Neural cell (in vitro differentiated cells): ENCODE data around the gene SPECC1. TPM values are rescaled to one million over a fixed set of nuclear protein-coding genes. Genes with fewer than 3 reads are reported as not detected.

Source experiments
- H2AFZ ChIP-seq: fragments of 200-600, 300-800 bp; sonication (generic), shearing (Covaris generic); 2 replicates; pipeline ENCODE4 v1.6.0; 2014; ENCODE audit warnings: low read depth, mild to moderate bottlenecking, antibody characterized with exemption, low read length, moderate library complexity
- H3F3A ChIP-seq: fragments of 200-600 bp; shearing (Covaris generic); 2 replicates; pipeline ENCODE4 v1.6.1; 2016; ENCODE audit warnings: mild to moderate bottlenecking, moderate library complexity, mixed read lengths, antibody characterized with exemption, low read length; ENCODE audit not compliant: insufficient read depth, poor library complexity, severe bottlenecking
- H3K27ac ChIP-seq: fragments of 200-600, 300-800 bp; sonication (generic), shearing (Covaris generic); 2 replicates; pipeline ENCODE4 v1.5.1; 2014; ENCODE audit warnings: mild to moderate bottlenecking, low read length, moderate library complexity
- H3K27me3 ChIP-seq: fragments of 300-800, 200-600 bp; sonication (generic), shearing (Covaris generic); 2 replicates; pipeline ENCODE4 v1.6.0; 2014; ENCODE audit warnings: mild to moderate bottlenecking, low read depth, low read length, moderate library complexity; ENCODE audit not compliant: insufficient read depth
- H3K36me3 ChIP-seq: fragments of 300-800, 200-600 bp; sonication (generic), shearing (Covaris generic); 2 replicates; pipeline ENCODE4 v1.5.1; 2014; ENCODE audit warnings: mild to moderate bottlenecking, antibody characterized with exemption, low read length, moderate library complexity; ENCODE audit not compliant: insufficient read depth
- H3K4me2 ChIP-seq: fragments of 300-800, 200-600 bp; sonication (generic), shearing (Covaris generic); 2 replicates; pipeline ENCODE4 v1.6.0; 2014; ENCODE audit warnings: mild to moderate bottlenecking, low read length
- H3K4me3 ChIP-seq: fragments of 300-800, 200-600 bp; sonication (generic), shearing (Covaris generic); 2 replicates; pipeline ENCODE4 v1.5.1; 2014; ENCODE audit warnings: mild to moderate bottlenecking, low read length, moderate library complexity
- H3K79me2 ChIP-seq: fragments of 200-600 bp; shearing (Covaris generic); replicated peaks from 2 replicates; pipeline ENCODE4 v1.6.0; 2014; ENCODE audit warnings: mild to moderate bottlenecking, low read length, moderate library complexity; ENCODE audit not compliant: insufficient read depth
- H3K9ac ChIP-seq: fragments of 300-800, 200-600 bp; sonication (generic), shearing (Covaris generic); 2 replicates; pipeline ENCODE4 v1.6.1; 2016; ENCODE audit warnings: mild to moderate bottlenecking, low read length, mixed read lengths
- H3K9me2 ChIP-seq: fragments of 200-600 bp; shearing (Covaris generic); 2 replicates; pipeline ENCODE4 v1.6.1; 2016; ENCODE audit warnings: mild to moderate bottlenecking, low read length, mixed read lengths; ENCODE audit not compliant: insufficient read depth
- H3K9me3 ChIP-seq: fragments of 200-600, 300-800 bp; sonication (generic), shearing (Covaris generic); 2 replicates; pipeline ENCODE4 v1.6.1; 2016; ENCODE audit warnings: mild to moderate bottlenecking, mixed run types, low read length, moderate library complexity, mixed read lengths
- H4K20me1 ChIP-seq: fragments of 200-600 bp; shearing (Covaris generic); 2 replicates; pipeline ENCODE4 v1.6.1; 2016; ENCODE audit warnings: mild to moderate bottlenecking, mixed run types; ENCODE audit not compliant: insufficient read depth
- CTCF ChIP-seq: fragments of 450-650 bp; IDR thresholded peaks from 2 replicates; pipeline ENCODE4 v1.5.1; 2014; ENCODE audit warnings: antibody characterized with exemption, mild to moderate bottlenecking, moderate library complexity; ENCODE audit not compliant: poor library complexity, severe bottlenecking
- EP300 ChIP-seq: fragments of 450-650 bp; conservative IDR thresholded peaks from 2 replicates; pipeline ENCODE4 v1.6.1; 2014; ENCODE audit warnings: antibody characterized with exemption, mild to moderate bottlenecking, moderate library complexity; ENCODE audit not compliant: poor library complexity, severe bottlenecking
- EZH2 ChIP-seq: fragments of 200-600, 300-800 bp; shearing (Covaris generic), sonication (generic); IDR thresholded peaks from 2 replicates; pipeline ENCODE4 v1.6.1; 2014; ENCODE audit warnings: antibody characterized with exemption, low read length, borderline replicate concordance, mild to moderate bottlenecking; ENCODE audit not compliant: insufficient read depth, poor library complexity, severe bottlenecking
- MXI1 ChIP-seq: fragments of 450-650 bp; conservative IDR thresholded peaks from 2 replicates; pipeline ENCODE4 v1.6.1; 2014; ENCODE audit warnings: antibody characterized with exemption, mild to moderate bottlenecking; ENCODE audit not compliant: poor library complexity, severe bottlenecking
- POLR2AphosphoS5 ChIP-seq: IDR thresholded peaks from 2 replicates; pipeline ENCODE4 v1.6.1; 2012
- RAD21 ChIP-seq: fragments of 450-650 bp; conservative IDR thresholded peaks from 2 replicates; pipeline ENCODE4 v1.6.1; 2014; ENCODE audit warnings: antibody characterized with exemption, mild to moderate bottlenecking, moderate library complexity
- REST ChIP-seq: IDR thresholded peaks from 2 replicates; pipeline ENCODE4 v1.6.1; 2012; ENCODE audit warnings: borderline replicate concordance
- SMC3 ChIP-seq: fragments of 450-650 bp; conservative IDR thresholded peaks from 2 replicates; pipeline ENCODE4 v1.6.1; 2014; ENCODE audit warnings: antibody characterized with exemption, mild to moderate bottlenecking, moderate library complexity; ENCODE audit not compliant: poor library complexity
- TAF1 ChIP-seq: IDR thresholded peaks from 2 replicates; pipeline ENCODE4 v1.6.1; 2012; ENCODE audit warnings: low read depth
- polyA plus RNA-seq: library from polyadenylated mRNA; depleted of rRNA; stranded (reverse); fragments of >200 nt; gene quantifications from 2 replicates; pipeline ENCODE4 v1.2.3, GENCODE V29; 2014

Gene SPECC1
- polyA plus RNA-seq, 1 donor from 2014 or later = 8.6 TPM

- Histone ChIP-seq H3K9ac (no peak overlapping the region), H3K4me3 (no peak overlapping the region), H3K27ac (no peak overlapping the region), H3K36me3 (peaks cover 3% of the 10 kb centered on the region), H3K79me2 (no peaks in the 10 kb centered on the region), H3F3A (no peaks in the 10 kb centered on the region), H4K20me1 (no peaks in the 10 kb centered on the region), H2AFZ (no peak overlapping the region), H3K4me2 (no peak overlapping the region), H3K27me3 (no peaks in the 10 kb centered on the region), H3K9me3 (no peaks in the 10 kb centered on the region), H3K9me2 (no peaks in the 10 kb centered on the region)
- no peak for TF ChIP-seq MXI1
- no peak for TF ChIP-seq POLR2AphosphoS5
- no peak for TF ChIP-seq TAF1
- TF ChIP-seq RAD21 = no peak
- TF ChIP-seq REST = no peak
- no peak for TF ChIP-seq EP300
- TF ChIP-seq CTCF = no peak
- TF ChIP-seq EZH2 = no peak
- no peak for TF ChIP-seq SMC3
Measured at GRCh38 chr17:20211246-20211645, 202.1 kb downstream of the SPECC1 start.

- Histone ChIP-seq H3K9me2 (no peaks in the 10 kb centered on the region), H3K9me3 (no peaks in the 10 kb centered on the region), H3K27me3 (no peaks in the 10 kb centered on the region), H3F3A (no peaks in the 10 kb centered on the region), H3K79me2 (no peaks in the 10 kb centered on the region), H3K4me2 (no peak overlapping the region), H3K9ac (no peak overlapping the region), H3K36me3 (peaks cover 3% of the 10 kb centered on the region), H3K4me3 (no peak overlapping the region), H2AFZ (no peak overlapping the region), H3K27ac (no peak overlapping the region), H4K20me1 (no peaks in the 10 kb centered on the region)
- no peak for TF ChIP-seq EP300
- no peak for TF ChIP-seq POLR2AphosphoS5
- no peak for TF ChIP-seq MXI1
- no peak for TF ChIP-seq EZH2
- no peak for TF ChIP-seq TAF1
- no peak for TF ChIP-seq REST
- no peak for TF ChIP-seq RAD21
- TF ChIP-seq SMC3 = no peak
Measured at GRCh38 chr17:20213449-20213848, 204.3 kb downstream of the SPECC1 start.
